Lung (tissue), 13 donors: Measurements from ENCODE around the gene PCOLCE2. TPM values are rescaled to one million over a fixed set of nuclear protein-coding genes. Genes with fewer than 3 reads are reported as not detected.

ENCODE experiments used
- ATAC-seq: fragments of 200-7000 bp; cut with Tn5 transposase; one replicate; pipeline ENCODE4 v1.9.1; 2020; ENCODE audit warnings: moderate number of reproducible peaks; ENCODE audit not compliant: insufficient read depth, low FRiP score
- DNase-seq, 3 donors: peaks; one replicate each; pipeline ENCODE4 v3.0.0-alpha.2; 2013 to 2017
- H3K27ac ChIP-seq, 2 donors: one replicate each; pipeline ENCODE4 v1.5.1; 2013; ENCODE audit warnings: mild to moderate bottlenecking in 2 of 2, moderate library complexity in 2 of 2, control low read depth in 1 of 2, inconsistent platforms in 1 of 2, low read depth in 1 of 2, low read length in 1 of 2
- H3K27me3 ChIP-seq, 3 donors: one replicate each; pipeline ENCODE4 v1.5.1; 2013; ENCODE audit warnings: low read length in 2 of 3; ENCODE audit not compliant: control insufficient read depth in 3 of 3, insufficient read depth in 3 of 3
- H3K36me3 ChIP-seq, 4 donors: one replicate each; pipeline ENCODE4 v1.5.1; 2013; ENCODE audit warnings: low read length in 4 of 4, mild to moderate bottlenecking in 1 of 4, moderate library complexity in 1 of 4; ENCODE audit not compliant: control insufficient read depth in 4 of 4, insufficient read depth in 4 of 4
- H3K4me1 ChIP-seq, 5 donors: one replicate each; pipeline ENCODE4 v1.5.1; 2013; ENCODE audit warnings: low read length in 5 of 5, mild to moderate bottlenecking in 2 of 5, moderate library complexity in 1 of 5; ENCODE audit not compliant: control insufficient read depth in 5 of 5, insufficient read depth in 5 of 5
- H3K4me3 ChIP-seq: one replicate; pipeline ENCODE4 v1.5.1; 2013; ENCODE audit warnings: mild to moderate bottlenecking, control low read depth, moderate library complexity
- H3K9ac ChIP-seq, 2 donors: one replicate each; pipeline ENCODE4 v1.5.1; 2013; ENCODE audit warnings: low read length in 2 of 2, control low read depth in 1 of 2; ENCODE audit not compliant: insufficient read depth in 1 of 2
- H3K9me3 ChIP-seq, 4 donors: one replicate each; pipeline ENCODE4 v1.5.1; 2013; ENCODE audit warnings: low read length in 3 of 4, mild to moderate bottlenecking in 1 of 4, moderate library complexity in 1 of 4; ENCODE audit not compliant: control insufficient read depth in 4 of 4, insufficient read depth in 3 of 4
- WGBS, 2 donors: extraction: QIAGEN DNeasy Blood & Tissue Kit; methylation state at CpG; one replicate each; pipeline ENCODE4 v1.1.7; 2013; 5-methylcytosine and 5-hydroxymethylcytosine counted together
- polyA plus RNA-seq, 2 donors: library from polyadenylated mRNA; stranded (reverse); fragments of 200-250 nt; gene quantifications; one replicate each; pipeline ENCODE4 v1.2.1, GENCODE V29; 2013
- small RNA-seq: library from RNA; depleted of rRNA; stranded (forward); fragments of <200 nt; gene quantifications from one replicate; pipeline ENCODE3, GENCODE V24; 2014; ENCODE audit warnings: low replicate concordance
- total RNA-seq, 2 donors: library from RNA; depleted of rRNA in 1 of 2; stranded (reverse); fragments of >200 nt in 1 of 2; gene quantifications; one replicate each; pipeline ENCODE4 v1.2.1, GENCODE V29; 2014 to 2021
- TF ChIP-seq, protein P1 (sequence below): IDR thresholded peaks from 2 replicates; pipeline ENCODE4 v1.5.1; 2012; ENCODE audit warnings: mild to moderate bottlenecking; ENCODE audit errors: control extremely low read depth, extremely low read depth
- donor health status: control.
- donor health status: control.
- donor health status: Bipolar disorder and iron deficiency.
- donor health status: healthy.
- donor health status: DM: yes; HTN: yes; CAD: no.

Gene PCOLCE2
- total and polyA plus RNA-seq, 4 donors, result 2.8 to 32.2 (median 15.6) TPM

DNA sequence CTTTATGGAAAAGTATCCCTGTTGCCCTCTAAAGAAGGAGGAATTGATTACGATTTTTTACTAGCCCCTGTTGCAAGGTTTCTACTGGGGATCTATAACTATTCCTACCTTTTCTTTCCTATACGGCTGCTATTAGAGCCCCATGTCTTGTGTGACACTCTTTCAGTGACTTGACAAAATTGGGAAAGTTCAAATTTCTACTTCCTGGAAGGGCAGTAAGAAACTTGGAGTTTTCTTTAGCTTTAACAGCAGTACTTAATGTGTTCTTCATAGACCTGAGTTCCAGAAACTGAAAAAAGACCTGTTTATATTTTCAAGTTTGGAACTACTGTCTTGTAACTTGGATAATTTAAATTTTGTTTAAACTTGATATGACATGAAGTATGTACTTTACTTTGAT lies 110.3 kb downstream of the PCOLCE2 start:
- Histone ChIP-seq H3K27me3 (no peaks in the 10 kb centered on the region), H3K36me3 (peaks cover 0 to 2% (median 0%) of the 10 kb centered on the region in 4 donors), H3K9ac (no peak overlapping the region), H3K27ac (no peak overlapping the region), H3K4me3 (no peak overlapping the region), H3K4me1 (no peaks in the 10 kb centered on the region), H3K9me3 (peaks cover 0 to 3% (median 0%) of the 10 kb centered on the region in 4 donors)
- 86 to 87% methylated on average over 2 of the region's 2 CpGs for WGBS, 2 donors
- ATAC-seq (no peak), DNase-seq (no peak)
- TF ChIP-seq, protein P1, sequence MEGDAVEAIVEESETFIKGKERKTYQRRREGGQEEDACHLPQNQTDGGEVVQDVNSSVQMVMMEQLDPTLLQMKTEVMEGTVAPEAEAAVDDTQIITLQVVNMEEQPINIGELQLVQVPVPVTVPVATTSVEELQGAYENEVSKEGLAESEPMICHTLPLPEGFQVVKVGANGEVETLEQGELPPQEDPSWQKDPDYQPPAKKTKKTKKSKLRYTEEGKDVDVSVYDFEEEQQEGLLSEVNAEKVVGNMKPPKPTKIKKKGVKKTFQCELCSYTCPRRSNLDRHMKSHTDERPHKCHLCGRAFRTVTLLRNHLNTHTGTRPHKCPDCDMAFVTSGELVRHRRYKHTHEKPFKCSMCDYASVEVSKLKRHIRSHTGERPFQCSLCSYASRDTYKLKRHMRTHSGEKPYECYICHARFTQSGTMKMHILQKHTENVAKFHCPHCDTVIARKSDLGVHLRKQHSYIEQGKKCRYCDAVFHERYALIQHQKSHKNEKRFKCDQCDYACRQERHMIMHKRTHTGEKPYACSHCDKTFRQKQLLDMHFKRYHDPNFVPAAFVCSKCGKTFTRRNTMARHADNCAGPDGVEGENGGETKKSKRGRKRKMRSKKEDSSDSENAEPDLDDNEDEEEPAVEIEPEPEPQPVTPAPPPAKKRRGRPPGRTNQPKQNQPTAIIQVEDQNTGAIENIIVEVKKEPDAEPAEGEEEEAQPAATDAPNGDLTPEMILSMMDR, result no peak

DNA sequence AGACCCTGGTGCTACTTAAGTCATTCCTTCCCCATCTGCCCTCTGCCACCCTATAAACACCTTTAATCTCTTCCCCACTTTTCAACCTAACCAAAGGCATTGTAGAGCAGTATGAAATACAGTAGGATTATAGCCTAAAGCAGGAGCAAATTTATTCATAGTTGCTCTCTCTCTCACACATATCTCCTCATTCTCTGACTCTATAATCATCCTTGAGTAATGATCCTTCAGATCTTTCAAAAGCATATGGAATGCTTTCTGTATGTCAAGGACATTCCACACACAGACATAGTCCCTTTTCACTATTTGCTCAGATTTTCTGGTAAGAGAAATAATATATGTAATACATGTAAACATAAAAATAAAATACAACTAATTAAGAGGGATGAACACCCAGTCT lies 111.0 kb downstream of the PCOLCE2 start:
- H3K4me3 ChIP-seq, result no peak overlapping the region
- peaks cover 0 to 3% (median 0%) of the 10 kb centered on the region in 4 donors for H3K9me3 ChIP-seq
- DNase-seq (no peak), ATAC-seq (no peak)
- no peaks in the 10 kb centered on the region for H3K27me3 ChIP-seq
- no peak overlapping the region for H3K27ac ChIP-seq
- peaks cover 0 to 2% (median 0%) of the 10 kb centered on the region in 4 donors for H3K36me3 ChIP-seq
- H3K9ac ChIP-seq, result no peak overlapping the region
- TF ChIP-seq, protein P1, result no peak
- no peaks in the 10 kb centered on the region for H3K4me1 ChIP-seq

DNA sequence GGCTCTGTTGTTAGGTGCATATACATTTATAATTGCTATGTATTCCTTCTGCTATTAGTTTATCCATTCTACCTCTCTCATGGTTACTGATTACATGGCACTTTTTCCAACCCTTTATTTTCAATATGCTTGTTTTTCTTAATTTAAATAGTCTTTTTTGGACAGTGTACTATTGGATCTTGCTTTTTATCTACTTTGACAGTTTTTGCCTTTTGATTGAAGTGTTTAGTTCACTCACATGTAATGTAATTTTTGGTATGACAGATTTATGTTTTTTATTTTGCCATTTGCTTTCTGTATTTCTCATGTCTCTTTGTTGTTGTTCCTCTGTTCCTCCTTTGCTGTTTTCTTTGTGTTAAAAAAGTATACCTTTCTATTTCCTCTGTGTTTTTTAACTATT lies 120.5 kb downstream of the PCOLCE2 start:
- ATAC-seq (no peak), DNase-seq (no peak)
- H3K36me3 ChIP-seq, result peaks cover 0 to 14% (median 4%) of the 10 kb centered on the region in 4 donors
- H3K9me3 ChIP-seq, result peaks cover 0 to 10% (median under 1%) of the 10 kb centered on the region in 4 donors
- no peaks in the 10 kb centered on the region for H3K4me1 ChIP-seq
- H3K27me3 ChIP-seq, result no peaks in the 10 kb centered on the region
- H3K27ac ChIP-seq, result no peak overlapping the region
- TF ChIP-seq, protein P1, result no peak
- no peak overlapping the region for H3K4me3 ChIP-seq
- no peak overlapping the region for H3K9ac ChIP-seq

Small RNA genes lying within 50 kb of the gene (small RNA-seq; reads per million reads assigned to genes)
- not detected for gene RNU7-47P

Other genes with a start within 250 kb of the PCOLCE2 start
- gene TRPC1, start 165.0 kb downstream of the PCOLCE2 start, total RNA-seq, result 10 to 100 TPM in 1 of 2 donors, 1 to 10 TPM in 1; 5.5 to 28.4 TPM
- 1 to 10 TPM; 1.1 to 3.9 TPM for gene TRPC1, start 165.0 kb downstream of the PCOLCE2 start, polyA plus RNA-seq
- not detected for gene PAQR9, start 74.6 kb upstream of the PCOLCE2 start, total RNA-seq
- not detected for gene PAQR9, start 74.6 kb upstream of the PCOLCE2 start, polyA plus RNA-seq
- 100 to 1,000 TPM in 1 of 2 donors, 10 to 100 TPM in 1; 59.2 to 167 TPM for gene U2SURP, start 112.5 kb upstream of the PCOLCE2 start, total RNA-seq
- gene U2SURP, start 112.5 kb upstream of the PCOLCE2 start, polyA plus RNA-seq, result 10 to 100 TPM; 25.7 to 33.2 TPM
- 10 to 100 TPM; 14.5 to 53.3 TPM for gene CHST2, start 230.7 kb upstream of the PCOLCE2 start, total RNA-seq
- 10 to 100 TPM in 1 of 2 donors, 1 to 10 TPM in 1; 4.1 to 22.4 TPM for gene CHST2, start 230.7 kb upstream of the PCOLCE2 start, polyA plus RNA-seq